NCI-H146 treated with DMSO at 0.1 percent for 48 hours (cell line): Measurements from ENCODE around the gene ARMH4.

Experiments
- DNase-seq: peaks from one replicate; lab custom pipeline; 2025; ENCODE audit not compliant: unreplicated experiment; lab: John Stamatoyannopoulos, UW

The ARMH4 gene, protein sequence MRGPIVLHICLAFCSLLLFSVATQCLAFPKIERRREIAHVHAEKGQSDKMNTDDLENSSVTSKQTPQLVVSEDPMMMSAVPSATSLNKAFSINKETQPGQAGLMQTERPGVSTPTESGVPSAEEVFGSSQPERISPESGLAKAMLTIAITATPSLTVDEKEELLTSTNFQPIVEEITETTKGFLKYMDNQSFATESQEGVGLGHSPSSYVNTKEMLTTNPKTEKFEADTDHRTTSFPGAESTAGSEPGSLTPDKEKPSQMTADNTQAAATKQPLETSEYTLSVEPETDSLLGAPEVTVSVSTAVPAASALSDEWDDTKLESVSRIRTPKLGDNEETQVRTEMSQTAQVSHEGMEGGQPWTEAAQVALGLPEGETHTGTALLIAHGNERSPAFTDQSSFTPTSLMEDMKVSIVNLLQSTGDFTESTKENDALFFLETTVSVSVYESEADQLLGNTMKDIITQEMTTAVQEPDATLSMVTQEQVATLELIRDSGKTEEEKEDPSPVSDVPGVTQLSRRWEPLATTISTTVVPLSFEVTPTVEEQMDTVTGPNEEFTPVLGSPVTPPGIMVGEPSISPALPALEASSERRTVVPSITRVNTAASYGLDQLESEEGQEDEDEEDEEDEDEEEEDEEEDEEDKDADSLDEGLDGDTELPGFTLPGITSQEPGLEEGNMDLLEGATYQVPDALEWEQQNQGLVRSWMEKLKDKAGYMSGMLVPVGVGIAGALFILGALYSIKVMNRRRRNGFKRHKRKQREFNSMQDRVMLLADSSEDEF

DNA sequence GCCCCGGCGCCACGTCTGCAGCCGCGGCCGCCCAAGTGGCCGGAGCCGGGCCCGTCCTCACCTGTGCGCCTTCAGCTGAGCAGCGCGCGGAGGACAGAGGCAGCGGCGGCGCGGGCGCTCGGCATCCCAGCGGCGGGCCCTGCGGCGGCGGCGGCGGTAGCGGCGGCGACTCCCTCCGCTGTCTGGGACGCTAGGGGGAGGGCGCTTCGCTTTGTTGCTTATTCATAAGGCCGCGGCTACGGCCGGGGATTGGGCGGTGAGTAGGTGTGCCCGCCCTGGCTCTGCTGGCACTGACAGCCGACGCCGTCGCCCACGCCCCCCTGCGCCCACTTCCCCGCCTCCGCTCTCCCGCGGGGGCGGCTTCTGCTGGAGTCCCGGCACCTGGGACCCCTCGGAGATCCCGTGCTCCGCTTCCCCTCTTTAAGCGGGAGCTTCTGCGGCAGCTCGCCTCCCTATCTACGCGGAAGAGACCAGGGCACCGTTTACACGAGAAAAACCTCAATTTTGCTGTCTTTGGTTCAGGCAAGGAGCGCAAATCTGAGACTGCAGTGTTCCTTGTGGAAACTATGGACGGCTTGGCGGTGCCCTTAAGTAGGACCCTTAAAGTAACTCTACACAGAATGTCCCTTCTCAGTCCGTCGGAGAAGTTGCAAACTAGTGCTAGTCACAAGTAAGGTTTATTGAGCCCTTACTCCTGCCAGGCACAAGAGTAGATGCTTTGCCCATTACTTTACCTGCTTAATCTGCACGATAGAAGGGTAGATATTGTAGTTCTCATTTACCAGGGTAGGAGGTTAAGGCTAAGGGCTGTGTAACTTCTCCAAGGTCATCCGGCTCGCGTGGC is at the start of gene ARMH4:
ARMH4 (minus strand) TSS at position 200 of the 844 bp plus-strand sequence. CDS start 12,855 bp downstream, outside the sequence.
- peak; percentile 43 for DNase-seq

DNA sequence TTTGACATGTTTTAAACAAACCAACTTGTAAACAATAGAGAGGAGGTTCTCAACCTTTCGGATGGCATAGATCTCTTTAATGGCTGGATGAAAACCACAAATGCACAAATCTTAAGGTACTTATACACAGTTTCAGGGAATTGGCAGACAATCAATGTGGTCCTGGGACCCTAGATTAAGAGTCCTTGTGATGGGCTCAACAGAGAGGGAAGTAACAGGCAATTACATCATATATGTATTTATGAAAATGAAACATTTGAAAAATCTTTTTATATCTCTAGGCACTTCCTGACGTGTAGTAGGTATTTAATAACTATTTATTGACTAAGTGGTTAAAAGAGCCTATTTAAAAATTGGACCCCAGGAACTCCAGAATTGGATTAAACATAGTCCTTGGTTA is 48.8 kb upstream of the ARMH4 start:
- DNase-seq: peak; percentile 7

DNA sequence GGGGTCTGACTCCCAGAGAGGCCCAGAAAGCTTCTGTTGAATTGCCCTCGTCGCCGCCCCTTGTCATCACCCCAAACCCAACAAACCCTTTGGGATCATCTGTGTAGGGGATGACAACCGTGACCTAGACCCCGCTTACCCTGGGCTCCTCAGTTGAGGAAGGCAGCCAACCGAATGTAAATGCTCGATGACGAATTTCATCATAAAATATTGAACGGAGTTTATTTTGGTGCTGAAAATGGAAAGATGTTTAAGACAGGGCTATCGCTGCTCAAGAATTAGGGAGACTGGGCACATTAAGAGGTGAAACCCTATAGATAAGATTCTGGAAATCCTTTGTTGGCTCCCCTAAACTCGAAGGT is 48.4 kb upstream of the ARMH4 start:
- DNase-seq: no peak

DNA sequence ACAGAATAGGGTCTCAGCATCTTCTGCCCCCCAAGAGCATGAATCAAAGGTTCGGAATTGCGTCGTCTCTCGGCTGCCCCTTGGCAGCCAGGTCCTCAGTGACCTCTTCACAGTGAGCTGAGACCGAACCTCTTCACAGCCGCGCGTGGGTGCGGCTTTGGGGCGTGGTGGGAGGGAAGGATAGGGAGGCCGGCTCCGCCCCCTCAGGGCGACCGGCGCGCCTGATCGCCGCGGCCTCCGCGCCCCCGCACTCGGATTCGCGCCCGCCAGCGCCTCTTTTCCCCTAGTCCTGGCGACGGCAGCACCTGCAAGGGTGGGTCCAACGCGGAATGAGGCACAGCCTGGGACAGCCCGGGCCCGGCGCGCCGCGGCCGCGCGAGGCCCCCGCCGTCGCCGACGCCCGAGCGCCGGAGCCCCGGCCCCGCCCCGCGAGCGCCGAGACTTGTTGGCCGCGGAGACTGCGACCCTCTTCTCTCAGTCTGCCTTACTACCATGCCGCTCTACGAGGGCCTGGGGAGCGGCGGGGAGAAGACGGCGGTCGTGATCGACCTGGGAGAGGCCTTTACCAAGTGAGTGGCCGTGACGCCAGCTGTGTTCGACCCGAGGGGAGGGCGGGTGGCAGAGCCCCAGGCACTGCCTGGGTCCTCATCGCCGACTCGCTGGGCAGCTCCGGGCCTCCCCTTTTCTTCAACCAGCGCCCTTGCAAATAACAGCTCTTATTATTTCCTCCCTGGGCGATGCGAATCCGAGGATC is 47.9 kb upstream of the ARMH4 start, which contains the start of gene ACTR10:
ACTR10 (plus strand) TSS at position 424 of the 754 bp plus-strand sequence; CDS start at position 493, 69 bp downstream.
- DNase-seq: peak; percentile 36

DNA sequence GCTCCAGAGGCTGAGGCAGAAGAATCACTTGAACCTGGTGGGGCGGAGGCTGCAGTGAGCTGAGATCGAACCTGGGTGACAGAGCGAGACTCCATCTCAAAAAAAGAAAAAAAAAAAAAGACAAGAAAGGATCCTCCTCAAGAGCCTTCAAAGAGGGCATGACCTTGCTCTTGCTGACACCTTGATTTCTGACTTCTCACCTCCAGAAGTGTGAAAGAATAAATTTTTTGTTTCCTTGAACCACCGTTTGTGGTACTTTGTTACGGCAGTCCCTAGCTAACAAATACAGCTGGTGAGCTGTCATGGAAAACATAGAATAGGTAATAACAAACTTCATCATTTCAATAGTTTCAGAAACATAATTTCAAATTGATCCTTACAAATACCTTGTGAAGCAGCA is 46.1 kb upstream of the ARMH4 start:
- no peak for DNase-seq

DNA sequence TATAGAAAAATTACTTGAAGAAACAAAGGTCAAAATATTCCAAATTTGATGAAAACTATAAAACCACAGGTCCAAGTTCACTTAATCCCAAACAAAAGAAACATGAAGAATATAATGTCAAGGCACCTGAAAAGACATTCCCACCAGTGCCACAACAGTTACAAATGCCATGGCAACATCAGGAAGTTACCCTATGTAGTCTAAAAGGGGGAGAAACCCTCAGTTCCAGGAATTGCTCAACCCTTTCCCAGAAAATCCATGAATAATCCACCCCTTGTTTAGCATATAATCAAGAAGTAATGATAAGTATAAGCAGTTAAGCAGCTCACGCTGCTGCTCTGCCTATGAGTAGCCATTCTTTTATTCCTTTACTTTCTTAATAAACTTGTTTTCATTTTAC is 44.2 kb upstream of the ARMH4 start:
- no peak for DNase-seq

DNA sequence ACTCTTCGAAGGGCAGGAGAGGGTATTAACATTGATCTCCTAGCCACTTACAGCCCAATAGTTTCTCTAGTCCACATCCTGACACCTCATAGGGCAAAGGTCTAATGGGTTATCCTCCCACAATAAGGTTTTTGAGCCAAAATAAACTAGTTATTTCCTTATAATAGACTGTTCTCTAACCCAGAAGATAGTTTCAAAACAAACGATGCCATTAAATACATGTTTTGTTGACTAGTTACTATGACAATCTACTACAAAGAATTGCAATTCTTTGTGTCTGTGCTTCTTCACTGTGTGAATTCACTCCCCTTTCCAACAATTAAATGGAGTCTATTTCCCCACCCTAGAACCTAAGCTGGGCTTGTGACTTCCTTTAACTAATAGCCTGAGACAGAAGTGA is 41.5 kb upstream of the ARMH4 start:
- DNase-seq: no peak

DNA sequence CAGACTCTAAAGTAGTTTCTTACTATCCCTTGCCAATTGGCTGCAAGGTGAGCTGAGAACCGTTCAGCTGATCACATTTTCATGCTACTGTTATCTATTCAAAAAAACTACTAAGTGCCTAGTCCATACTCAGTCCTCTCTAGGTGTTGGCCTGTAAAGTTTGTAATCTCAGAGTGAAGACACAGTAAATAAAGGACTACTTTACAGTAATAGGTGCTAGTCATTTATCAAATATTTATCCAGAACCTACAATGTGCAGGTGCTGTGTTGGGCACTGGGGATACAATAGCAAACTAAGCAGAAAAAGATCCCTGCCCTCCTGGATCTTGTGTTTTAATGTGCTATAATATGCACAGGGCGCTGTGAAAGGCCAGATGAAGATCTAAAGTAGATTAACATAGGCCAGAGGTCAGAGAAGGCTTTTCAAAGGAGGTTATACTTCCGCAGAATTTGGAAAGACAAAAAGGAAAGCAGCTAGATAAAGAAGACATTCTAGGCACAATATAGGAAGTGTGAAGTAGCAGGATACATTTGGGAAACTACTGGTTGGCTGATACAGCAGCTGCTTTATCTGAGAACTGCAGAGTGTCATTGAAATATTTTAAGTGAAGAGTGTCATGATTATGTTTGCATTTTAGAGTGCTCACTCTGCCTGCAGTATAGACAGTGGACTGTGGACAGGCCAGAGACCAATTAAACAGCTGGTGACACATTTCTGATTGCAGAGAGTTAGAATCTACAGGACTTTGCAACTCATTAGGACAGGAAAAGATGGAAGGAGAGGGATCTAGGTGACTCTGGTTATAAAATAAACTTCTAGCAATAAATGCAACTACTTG is 40.0 kb upstream of the ARMH4 start:
- no peak for DNase-seq

DNA sequence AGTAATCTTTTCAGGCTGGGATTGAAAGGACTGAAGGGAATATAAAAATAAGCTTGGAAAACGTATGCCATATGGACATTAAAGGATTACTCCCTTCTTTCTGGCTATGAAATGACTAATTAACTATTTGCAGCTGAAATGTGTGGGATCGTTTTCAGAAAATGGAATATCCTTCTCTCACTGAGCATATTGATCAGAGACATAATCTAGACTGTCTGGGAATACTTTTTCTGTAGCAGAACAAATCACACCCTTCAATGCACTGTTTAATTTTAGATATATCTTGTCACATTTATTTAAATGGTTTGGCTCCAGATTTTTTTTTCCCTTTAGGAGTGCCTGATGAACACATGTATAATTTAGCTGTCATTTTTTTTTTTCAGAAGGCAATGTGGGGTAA is 37.2 kb upstream of the ARMH4 start:
- DNase-seq: no peak

DNA sequence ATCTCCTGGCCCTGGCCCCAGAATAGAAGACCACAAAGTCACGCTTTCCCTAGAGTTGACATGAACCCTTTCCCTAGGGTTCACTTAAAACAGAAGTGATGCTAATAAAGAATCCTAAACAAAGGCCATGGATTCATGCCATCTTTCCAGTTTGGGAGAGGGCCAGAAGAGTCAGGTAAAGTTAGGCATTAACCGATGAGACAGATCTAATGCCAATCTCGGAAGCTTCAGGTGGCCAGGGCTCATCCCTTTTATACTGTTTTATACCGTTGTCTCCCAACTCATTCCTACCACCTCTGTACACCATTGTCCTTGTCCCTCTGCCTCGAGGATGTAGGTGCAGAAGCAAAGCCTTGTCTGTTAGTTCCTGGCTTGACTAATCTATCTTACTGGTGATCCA is 25.1 kb upstream of the ARMH4 start:
- no peak for DNase-seq

DNA sequence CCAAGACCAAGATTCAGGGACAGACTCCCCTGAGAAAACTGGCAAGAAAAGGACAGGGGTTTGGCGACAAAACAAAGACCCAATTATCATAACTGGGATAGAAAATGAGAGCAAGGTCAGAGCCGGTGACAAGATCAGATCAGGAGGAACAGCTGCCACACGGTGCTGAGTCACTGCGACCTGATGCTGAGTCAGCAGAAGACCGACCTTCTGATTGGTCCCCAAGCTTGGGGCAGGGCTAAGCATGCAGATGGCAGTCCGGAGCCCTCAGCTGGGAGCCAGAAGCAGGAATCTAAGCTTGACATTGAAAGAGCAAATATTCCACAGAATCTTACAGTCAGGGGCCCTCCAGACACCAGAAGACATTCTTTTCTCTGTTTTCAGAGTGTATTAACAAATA is 19.1 kb upstream of the ARMH4 start:
- DNase-seq: peak; percentile 35

DNA sequence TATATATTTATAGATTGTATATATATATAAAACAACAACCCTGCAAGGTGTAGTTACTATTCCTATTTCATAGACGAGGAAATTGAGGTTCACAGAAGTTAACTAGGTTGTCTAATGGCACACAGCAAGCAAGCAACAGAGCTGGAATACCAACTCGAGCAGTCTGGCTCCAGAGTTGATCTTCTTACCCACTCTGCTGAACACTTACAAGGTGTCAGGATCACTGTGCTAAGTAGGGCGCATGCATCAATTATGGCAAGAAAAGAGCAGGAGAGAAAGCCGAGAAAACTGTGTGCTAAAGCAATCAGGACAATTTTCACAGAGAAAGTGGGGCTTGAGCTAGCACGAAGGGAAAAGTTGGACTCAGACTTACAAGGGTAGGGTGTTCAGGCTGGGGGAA is 15.9 kb upstream of the ARMH4 start:
- no peak for DNase-seq

DNA sequence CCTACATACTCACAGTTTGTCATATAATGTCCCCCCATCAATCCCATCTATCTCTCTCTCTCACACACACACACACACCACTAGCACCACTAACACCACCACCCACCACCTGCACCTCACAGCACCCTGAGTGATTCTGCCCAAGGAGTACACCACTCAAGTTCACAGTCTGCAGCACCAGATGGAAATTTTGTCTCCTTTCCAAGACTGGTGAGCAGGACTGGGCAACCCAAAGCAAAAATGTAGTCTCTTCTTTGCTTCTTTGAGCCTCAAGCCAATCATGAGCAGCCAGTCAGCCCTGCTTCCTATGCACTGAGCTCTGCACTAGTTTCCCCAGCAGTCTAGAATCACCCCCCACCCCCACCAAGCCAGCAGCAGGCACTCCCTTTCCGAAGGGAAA is 15.0 kb upstream of the ARMH4 start:
- no peak for DNase-seq

DNA sequence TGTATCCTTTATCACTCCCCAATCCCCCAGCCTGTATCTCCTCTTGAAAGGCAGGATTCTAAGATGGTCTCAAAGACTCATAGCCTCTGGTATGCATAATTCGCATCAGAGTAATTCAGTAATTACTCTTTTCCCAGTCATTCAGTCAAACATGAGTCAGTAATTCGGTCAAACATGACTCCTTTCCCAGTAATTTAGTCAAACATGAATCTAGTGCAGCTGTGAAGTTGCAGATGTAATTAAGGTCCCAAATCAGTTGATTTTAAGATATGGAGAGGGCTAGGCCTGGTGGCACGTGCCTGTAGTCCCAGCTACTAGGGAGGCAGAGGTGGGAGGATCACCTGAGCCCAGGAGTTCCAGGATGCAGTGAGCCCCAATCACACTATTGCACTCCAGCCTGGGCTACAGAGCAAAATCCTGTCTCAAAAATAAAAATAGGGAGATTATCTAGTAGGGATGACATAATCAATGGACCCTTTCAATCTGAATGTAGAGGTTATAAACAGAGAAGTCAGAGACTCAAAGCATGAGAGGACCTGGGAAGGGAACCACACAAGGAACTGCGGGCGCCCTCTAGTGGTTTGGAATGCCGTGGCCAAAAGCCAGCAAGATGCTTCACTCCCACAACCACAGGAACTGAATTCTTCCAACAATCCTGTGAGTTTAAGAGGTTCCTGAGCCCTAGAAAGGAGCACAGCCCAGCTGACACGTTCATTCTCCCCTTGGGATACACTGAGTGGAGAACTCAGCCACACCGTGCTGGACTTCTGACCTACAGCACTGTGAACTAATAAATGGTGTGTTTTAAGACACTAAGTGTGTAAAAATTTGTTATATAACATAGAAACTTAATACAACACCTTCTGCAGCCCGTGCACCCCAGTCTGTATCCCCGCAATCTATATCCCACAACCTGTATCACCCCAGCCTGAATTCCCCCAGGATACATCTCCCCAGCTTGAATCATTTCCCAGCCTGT is 14.3 kb upstream of the ARMH4 start:
- DNase-seq: peak; percentile 1

DNA sequence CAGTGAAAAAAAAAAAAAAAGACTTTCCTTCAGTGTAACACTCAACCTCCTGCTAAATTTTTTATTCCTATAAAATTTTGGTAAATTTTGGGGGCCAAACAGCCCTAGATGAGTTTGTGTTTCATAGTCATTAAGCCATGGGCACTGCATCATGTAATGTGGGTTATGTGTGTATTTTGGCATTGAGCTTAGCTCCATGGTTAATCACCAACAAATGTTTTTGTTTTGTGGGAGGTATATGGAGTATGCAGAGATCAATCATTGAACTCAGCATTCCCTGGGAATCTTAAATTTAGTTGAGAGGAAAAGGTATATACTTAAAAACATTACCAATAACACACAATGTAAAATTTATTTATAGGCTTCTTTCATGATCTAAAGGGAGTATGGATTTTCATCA is 8.5 kb upstream of the ARMH4 start:
- DNase-seq: no peak

DNA sequence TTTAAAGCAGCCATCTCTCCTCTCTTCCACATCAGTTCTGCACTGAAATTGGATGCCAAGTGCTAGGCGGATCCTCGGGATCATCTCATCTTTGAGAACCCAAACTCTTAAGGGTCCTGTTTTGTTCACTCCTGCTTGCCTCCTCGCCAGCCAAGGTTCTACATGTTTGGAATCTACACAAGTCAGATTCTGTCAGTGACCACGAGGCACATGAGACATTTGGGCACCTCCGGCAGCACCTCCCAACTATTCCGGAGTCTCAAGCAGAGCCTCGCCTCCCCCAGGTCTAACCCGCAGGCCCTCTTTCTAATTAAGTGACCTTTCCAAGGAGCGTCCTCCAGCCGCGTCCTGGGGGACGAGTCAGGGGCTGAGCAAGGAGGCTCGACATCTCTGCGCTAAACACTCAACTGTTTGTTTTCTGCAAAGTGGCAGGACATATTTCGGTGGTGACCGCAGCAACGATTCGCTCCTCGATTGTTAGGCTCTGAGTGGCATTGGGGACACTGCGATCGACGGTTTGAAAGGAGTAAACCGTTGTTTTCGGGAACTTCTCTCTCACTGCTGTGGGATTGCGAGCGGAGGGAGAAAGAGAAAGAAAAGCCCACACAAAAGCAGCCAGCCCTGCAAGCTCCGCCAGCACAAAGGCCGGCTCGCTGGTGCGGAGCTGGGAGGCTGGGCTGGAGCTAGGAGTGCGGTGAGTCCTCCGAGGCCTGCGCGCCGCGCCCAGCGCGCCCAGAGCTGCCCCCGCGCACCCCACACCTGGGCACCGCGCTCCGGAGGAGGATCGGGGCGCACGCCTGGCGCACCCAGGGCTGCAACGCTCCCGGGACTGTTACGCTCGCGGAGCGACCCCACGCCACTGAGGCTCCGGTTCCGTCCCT is 640 bp downstream of the ARMH4 start:
- no peak for DNase-seq

DNA sequence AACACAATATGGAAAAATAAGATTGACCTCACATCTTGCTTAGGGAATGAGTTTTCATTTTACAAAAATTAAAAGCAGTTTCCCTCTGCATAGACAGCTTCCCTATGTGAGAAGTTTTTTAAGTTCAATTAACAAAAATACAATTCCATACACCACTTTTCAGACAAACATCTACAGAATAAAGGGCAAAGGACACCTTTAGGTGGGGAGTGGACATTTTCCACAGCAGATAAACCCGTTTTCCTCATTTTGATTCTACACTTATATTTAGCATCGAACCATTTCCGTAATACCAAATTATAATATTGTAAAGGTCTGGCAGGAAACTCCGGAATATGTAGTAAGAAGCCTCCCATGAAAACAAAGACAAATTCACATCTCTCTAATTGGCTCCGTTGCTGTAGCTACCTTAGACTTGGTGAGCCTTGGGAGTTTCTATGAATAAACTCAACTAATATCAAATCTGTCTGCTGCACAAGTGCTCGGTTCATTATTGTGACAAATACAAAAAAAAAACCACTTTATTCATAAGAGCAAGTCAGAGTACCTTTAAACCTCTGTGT is 1.7 kb downstream of the ARMH4 start:
- no peak for DNase-seq
